Transverse colon (tissue), 4 donors: ENCODE measurements around the gene PPRC1.

ENCODE experiments used
- EP300 ChIP-seq: sonication (generic); formaldehyde crosslinking; IDR thresholded peaks from one replicate; pipeline ENCODE4 v1.6.1; 2017; ENCODE audit warnings: antibody characterized with exemption, low read depth
- POLR2A ChIP-seq: fragments of 450-650 bp; IDR thresholded peaks from one replicate; pipeline ENCODE4 v1.6.1; 2016; ENCODE audit warnings: antibody characterized with exemption, mild to moderate bottlenecking, moderate library complexity
- POLR2AphosphoS5 ChIP-seq, 3 donors: sonication (generic); formaldehyde crosslinking; IDR thresholded peaks; one replicate each; pipeline ENCODE4 v1.6.1; 2016; ENCODE audit warnings: antibody characterized with exemption in 3 of 3
- TF ChIP-seq, protein P1 (sequence below), 5 experiments: fragments of 200-600 bp in 3 of 5; fragments of 450-650 bp in 2 of 5; sonication (generic) in 3 of 5; IDR thresholded peaks; 1 replicate in 2 of 5; 2 replicates in 3 of 5; pipeline ENCODE4 v1.5.1; 2016 to 2017; ENCODE audit warnings: antibody characterized with exemption in 5 of 5, inconsistent platforms in 3 of 5, mild to moderate bottlenecking in 2 of 5, moderate library complexity in 1 of 5

DNA sequence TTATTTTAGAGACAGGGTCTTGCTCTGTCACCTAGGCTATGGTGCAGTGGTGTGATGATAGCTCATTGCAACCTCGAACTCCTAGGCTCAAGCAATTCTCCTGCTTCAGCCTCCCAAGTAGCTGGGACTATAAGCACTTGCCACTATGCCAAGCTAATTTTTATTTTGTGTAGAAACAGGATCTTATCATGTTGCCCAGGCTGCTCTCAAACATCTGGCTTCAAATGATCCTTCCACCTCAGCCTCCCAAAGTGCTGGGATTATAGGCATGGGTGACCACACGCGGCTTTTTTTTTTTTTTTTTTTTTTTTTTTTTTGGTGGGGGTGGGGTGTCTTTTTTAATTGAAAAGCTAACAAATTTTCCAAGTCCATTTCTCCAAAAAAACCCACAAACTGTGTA, 49.3 kb upstream of the PPRC1 start:
- TF ChIP-seq POLR2AphosphoS5 (IDR thresholded peaks at IDR 0.05) (no peak), EP300 (no peak), POLR2A (no peak)
- TF ChIP-seq, protein P1, sequence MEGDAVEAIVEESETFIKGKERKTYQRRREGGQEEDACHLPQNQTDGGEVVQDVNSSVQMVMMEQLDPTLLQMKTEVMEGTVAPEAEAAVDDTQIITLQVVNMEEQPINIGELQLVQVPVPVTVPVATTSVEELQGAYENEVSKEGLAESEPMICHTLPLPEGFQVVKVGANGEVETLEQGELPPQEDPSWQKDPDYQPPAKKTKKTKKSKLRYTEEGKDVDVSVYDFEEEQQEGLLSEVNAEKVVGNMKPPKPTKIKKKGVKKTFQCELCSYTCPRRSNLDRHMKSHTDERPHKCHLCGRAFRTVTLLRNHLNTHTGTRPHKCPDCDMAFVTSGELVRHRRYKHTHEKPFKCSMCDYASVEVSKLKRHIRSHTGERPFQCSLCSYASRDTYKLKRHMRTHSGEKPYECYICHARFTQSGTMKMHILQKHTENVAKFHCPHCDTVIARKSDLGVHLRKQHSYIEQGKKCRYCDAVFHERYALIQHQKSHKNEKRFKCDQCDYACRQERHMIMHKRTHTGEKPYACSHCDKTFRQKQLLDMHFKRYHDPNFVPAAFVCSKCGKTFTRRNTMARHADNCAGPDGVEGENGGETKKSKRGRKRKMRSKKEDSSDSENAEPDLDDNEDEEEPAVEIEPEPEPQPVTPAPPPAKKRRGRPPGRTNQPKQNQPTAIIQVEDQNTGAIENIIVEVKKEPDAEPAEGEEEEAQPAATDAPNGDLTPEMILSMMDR (IDR thresholded peaks at IDR 0.05): no peak
